Stomach (tissue), 4 donors: Measurements from ENCODE around the gene VIPAS39.

ENCODE experiments used
- CTCF ChIP-seq, 7 experiments: fragments of 450-650 bp in 4 of 7; fragments of 200-600 bp in 3 of 7; sonication (generic) in 3 of 7; IDR thresholded peaks; one replicate each; pipeline ENCODE4 v1.5.1; 2016 to 2019; ENCODE audit warnings: antibody characterized with exemption in 7 of 7, control low read depth in 2 of 7, mild to moderate bottlenecking in 1 of 7
- POLR2A ChIP-seq, 4 donors: fragments of 450-650 bp; IDR thresholded peaks; one replicate each; pipeline ENCODE4 v1.6.1; 2016; ENCODE audit warnings: antibody characterized with exemption in 4 of 4, control low read depth in 2 of 4, mild to moderate bottlenecking in 1 of 4, moderate library complexity in 1 of 4

- TF ChIP-seq POLR2A (IDR thresholded peaks at IDR 0.05) = no peak
- TF ChIP-seq CTCF (IDR thresholded peaks at IDR 0.05) = no peak
These were observed 53.6 kb downstream of the VIPAS39 start for GRCh38 chr14:77403768-77404167.
